Measurements from ENCODE around the gene PAOX.

- TF ChIP-seq FOS (IDR thresholded peaks at IDR 0.05; ENCODE audit: low read depth, low read length) (no peak), SMC3 (IDR thresholded peaks at IDR 0.05; ENCODE audit: low read depth, low read length) (no peak), POLR2A (IDR thresholded peaks at IDR 0.05; ENCODE audit: low read depth, low read length) (no peak), MAZ (IDR thresholded peaks at IDR 0.05; ENCODE audit: borderline replicate concordance, low read depth, low read length) (no peak), MAFK (IDR thresholded peaks at IDR 0.05; ENCODE audit: low read depth, low read length) (no peak), RAD21 (IDR thresholded peaks at IDR 0.05; ENCODE audit: low read length) (no peak)
- TF ChIP-seq, protein P1, sequence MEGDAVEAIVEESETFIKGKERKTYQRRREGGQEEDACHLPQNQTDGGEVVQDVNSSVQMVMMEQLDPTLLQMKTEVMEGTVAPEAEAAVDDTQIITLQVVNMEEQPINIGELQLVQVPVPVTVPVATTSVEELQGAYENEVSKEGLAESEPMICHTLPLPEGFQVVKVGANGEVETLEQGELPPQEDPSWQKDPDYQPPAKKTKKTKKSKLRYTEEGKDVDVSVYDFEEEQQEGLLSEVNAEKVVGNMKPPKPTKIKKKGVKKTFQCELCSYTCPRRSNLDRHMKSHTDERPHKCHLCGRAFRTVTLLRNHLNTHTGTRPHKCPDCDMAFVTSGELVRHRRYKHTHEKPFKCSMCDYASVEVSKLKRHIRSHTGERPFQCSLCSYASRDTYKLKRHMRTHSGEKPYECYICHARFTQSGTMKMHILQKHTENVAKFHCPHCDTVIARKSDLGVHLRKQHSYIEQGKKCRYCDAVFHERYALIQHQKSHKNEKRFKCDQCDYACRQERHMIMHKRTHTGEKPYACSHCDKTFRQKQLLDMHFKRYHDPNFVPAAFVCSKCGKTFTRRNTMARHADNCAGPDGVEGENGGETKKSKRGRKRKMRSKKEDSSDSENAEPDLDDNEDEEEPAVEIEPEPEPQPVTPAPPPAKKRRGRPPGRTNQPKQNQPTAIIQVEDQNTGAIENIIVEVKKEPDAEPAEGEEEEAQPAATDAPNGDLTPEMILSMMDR (conservative IDR thresholded peaks at IDR 0.05; ENCODE audit: low read depth, low read length) = no peak
Observed at GRCh38 chr10:133361227-133361626, 17.8 kb upstream of the PAOX start.
